Amygdala (tissue), 56 donors: ENCODE results near the gene EVI5.
"Not testable (repeated sequence)": the region's sequence is repeated elsewhere in the genome, so short reads cannot be mapped to it uniquely, and the experiment has no call there.

ENCODE experiments used
- DNase-seq, 56 donors: peaks; one replicate each; lab custom pipeline; 2025; lab: John Stamatoyannopoulos, UW

The EVI5 gene

GRCh38 chr1:92536211-92536979 lies 248.5 kb downstream of the EVI5 start:
- DNase-seq: no peak

DNA sequence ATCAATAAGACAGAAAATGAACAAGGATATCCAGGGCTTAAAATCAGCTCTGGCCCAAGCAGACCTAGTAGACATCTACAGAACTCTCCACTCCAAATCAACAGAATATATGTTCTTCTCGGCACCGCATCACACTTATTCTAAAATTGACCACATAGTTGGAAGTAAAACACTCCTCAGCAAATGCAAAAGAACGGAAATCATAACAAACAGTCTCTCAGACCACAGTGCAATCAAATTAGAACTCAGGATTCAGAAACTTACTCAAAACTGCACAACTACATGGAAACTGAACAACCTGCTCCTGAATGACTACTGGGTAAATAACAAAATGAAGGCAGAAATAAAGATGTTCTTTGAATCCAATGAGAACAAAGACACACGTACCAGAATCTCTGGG lies 252.5 kb downstream of the EVI5 start:
- not testable (repeated sequence) for DNase-seq

- not testable (repeated sequence) for DNase-seq
These were observed 253.0 kb downstream of the EVI5 start for GRCh38 chr1:92531939-92532338.

DNA sequence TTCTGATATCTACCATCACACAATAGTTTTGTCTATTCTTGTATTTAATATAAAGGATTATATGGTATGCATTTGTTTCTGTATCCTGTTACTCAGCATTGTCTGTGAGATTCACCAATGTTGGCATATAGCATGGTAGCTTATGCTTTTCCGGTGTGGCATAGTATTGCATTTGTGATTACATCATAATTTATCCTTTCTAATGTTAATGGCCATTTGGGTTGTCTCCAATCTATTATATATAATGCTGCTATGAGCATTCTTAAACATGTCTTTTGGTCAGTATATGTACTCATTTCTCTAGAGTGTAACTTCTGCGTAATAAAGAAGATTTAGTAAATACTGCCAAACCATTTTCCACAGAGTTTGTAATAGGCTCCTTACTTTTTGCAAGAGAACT lies 257.2 kb downstream of the EVI5 start:
- DNase-seq: no peak

DNA sequence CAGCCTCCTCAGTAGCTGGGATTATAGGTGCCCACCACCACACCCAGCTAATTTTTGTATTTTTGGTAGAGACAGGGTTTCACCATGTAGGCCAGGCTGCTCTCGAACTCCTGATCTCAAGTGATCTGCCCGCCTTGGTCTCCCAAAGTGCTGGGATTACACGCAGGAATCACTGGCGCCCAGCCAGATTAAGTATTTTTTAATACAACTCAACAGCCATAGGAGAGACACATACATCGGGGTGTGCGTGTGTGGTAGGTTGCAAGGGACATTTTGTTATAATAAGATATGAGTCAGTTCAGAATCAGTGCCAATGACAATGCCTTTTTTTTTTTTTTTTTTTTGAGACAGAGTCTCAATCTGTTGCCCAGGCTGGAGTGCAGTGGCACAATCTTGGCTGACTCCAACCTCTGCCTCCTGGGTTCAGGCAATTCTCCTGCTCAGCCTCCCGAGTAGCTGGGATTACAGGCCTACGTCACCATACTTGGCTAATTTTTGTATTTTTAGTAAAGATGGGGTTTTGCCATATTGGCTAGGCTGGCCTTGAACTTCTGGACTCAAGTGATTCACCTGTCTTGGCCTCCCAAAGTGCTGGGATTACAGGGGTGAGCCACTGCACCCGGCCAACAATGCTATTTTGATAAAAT lies 259.8 kb downstream of the EVI5 start:
- DNase-seq: not testable (repeated sequence)

DNA sequence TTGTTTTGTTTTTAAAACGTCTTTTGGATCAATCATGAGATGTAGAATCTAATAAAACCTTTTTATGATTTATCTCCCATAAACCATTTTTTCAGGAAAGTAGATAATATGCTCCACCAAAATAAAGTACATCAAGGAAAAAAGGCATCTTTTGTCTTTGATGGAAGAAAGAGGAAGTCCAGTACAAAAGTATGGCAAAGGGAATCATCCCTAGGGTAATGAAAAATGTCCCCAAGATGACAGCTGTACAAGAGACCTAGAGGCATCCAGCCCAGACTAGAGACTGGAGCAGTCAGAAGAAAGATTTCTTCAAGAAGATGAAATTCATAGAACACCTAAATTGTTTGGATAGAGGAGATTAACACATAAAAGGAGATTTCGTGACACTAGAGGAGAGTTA lies 265.9 kb downstream of the EVI5 start:
- no peak for DNase-seq

GRCh38 chr1:92516574-92516973 lies 268.3 kb downstream of the EVI5 start:
- no peak for DNase-seq

DNA sequence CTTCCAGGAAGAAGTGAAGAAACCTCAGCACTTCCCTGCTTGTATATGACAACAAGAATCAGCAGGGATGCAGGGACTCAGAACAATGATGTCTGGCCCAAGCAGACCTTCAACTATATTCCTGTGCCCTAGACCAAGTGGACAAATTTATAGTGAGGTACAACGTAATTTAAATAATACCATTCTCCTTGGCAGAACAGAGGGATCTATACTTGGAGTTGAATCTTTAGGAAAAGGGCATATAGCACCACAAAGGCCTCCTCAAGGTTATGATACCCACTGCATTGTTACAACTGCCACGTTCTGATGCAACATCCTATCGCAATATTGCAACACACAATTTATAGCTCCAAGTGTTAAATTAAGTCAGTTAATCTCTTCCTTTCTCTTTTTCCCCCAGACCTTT lies 269.1 kb downstream of the EVI5 start:
- no peak for DNase-seq

DNA sequence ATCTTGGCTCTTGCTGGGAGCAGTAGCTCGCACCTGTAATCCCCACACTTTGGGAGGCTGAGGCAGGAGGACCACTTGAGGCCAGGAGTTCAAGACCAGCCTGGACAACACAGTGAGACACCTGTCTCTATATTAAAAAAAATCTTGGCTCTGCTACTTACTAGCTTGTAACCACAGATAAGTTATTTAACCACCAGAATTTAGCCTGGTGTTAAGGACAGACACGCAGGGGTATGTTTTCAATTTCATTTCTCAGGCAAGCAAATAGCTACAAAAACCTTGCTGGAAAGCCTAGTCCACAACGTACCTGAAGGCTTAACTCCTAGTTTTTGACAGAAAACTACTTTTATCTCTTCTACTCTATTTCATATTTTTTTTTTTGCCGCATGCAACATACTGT lies 273.4 kb downstream of the EVI5 start:
- no peak for DNase-seq

GRCh38 chr1:92509619-92510018 lies 275.3 kb downstream of the EVI5 start:
- DNase-seq: no peak

DNA sequence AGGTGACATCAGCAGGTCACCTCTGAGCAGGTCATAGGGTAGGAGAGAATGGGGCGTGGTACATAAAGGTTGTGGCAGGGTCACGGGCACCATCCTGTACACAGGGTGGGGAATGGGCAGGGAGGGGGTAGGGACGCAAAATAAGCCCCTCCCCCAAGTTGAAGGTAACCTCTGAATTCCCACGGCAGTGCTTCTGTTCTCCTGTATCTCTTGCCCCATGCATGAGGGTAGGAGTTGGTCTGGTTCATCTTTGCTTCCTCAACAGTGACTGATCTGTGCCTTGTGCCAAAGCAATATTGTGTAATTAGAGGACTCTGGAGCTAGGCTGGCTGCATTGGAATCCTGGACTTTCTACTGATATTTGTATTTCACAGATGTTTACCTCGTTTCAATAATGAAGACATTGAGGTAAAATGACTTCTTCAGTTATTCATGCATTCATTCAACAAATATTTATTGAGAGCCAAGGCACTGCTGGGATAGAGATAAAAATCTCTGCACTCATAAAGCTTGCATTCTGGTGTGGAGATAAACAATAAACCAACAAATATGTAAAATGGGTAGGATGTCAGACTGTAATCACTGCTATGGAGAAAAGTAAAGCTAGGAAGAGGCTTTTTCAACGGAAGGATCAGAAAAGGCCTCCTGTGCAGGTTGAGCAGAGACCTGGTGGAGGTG lies 279.8 kb downstream of the EVI5 start:
- no peak for DNase-seq

GRCh38 chr1:92504291-92505014 lies 280.5 kb downstream of the EVI5 start:
- no peak for DNase-seq

GRCh38 chr1:92503926-92504285 lies 281.0 kb downstream of the EVI5 start:
- no peak for DNase-seq

DNA sequence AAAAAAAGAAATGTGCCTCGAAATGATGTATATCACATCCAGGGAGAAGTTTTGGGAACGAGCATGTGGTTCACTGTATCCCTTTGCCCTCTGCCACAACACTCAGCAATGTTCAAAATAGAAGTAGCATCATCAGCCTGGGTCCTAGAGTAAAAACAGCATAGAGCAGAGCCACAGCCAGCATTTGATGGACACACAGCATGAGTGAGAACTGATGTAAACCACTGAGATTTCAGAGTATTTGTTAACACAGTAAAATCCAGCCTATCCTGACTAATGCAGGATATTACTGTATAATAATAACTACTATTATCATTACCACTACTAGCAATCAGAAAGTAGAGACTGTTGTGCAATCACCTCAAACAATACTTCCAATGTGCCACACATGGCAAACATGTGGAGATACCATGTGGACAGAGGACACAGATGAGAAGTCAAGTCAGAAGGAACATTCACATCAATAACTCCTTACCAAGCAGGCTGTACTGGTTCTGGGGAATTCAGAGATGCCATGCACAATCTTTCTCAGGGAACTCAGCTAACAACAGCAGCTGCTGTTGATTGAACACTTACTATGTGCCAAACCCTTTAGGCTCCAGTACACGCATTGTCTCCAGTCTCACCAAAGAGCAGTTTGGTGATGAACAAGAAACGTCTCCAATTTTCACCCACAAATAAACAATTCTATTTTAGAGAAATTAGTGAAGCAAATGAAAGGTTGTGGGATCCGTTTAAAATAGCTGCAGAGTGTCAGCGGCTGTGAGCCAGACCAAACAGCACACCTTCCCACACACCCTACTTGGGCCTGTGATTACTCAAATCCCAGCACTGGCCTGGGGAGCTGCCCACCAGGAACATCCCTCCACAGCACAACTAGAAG lies 281.6 kb downstream of the EVI5 start:
- no peak for DNase-seq

GRCh38 chr1:92502247-92502646 lies 282.7 kb downstream of the EVI5 start:
- no peak for DNase-seq

DNA sequence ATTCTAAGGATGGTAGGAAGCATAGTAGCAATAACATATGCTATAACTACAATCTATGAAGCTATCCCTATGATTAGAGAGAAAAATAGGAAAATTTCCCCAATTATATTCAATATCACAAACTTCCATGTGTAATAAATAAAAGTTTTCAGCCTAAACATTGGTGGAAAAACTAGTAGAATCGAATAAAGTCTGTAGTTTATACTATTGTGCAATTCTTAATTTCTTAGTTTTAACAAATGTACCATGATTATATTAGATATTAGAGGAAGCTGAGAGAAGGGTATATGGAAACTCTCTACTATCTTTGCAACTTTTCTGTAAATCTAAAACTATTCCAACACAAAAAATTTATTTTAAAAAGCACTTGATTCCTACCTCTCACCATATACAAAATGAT lies 284.4 kb downstream of the EVI5 start:
- no peak for DNase-seq

DNA sequence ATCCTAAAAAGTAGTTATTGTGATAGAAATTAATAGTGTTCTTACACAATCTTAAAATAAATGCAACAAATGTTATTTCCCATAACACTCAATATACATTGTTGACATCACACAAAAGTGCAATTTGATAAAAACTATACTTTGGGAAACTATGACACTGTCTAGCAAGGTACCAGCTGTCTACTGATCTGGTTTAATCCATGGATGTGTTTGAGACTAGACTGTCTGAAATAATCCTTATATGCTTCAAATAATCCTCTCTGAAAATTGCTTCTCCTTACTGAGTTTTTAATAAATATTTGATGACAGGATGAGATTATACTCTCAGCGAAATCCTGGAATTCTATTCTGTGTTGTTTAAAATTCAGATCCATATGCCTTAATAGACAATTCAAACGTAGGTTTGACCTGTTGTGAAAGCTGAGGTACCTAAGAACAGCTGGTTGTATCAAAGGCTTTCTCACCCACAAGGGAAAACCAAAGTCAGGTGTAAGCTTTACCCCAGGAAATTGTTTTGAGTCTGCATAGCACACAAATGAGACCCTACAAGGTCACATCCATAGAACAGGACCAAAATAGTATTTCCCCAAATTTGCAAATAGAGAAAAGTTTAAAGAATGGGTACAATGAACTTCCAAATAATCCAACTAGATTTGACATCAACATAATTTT lies 289.4 kb downstream of the EVI5 start:
- no peak for DNase-seq

GRCh38 chr1:92494485-92495141 lies 290.3 kb downstream of the EVI5 start:
- no peak for DNase-seq

DNA sequence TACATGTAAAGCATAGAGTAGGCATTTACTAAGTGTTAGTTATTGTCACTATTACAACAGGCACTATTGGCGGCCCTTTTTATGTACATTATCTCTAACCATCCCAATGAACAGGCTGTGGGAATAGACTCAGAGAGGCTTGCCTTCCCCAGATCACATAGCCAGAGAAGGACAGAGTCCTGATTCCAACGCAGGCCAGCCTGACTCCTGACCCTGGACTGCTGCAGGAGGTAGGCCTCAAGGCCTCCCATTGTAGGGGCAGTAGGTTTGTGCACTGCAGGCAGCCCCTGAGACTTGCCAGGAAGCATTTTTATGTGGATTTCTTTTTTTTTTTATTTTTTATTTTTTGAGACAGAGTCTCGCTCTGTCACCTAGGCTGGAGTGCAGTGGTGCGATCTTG lies 291.8 kb downstream of the EVI5 start:
- DNase-seq: no peak
